HEK293T (cell line): Measurements from ENCODE around the gene R3HDML.

Experiments
- BHLHE40 ChIP-seq: fragments of 450-650 bp; IDR thresholded peaks from 2 replicates; pipeline ENCODE4 v1.6.1; 2016; ENCODE audit warnings: mild to moderate bottlenecking, moderate library complexity, borderline replicate concordance
- HDGF ChIP-seq: fragments of 450-650 bp; IDR thresholded peaks from 2 replicates; pipeline ENCODE4 v1.6.1; 2017; ENCODE audit warnings: antibody characterized with exemption, borderline replicate concordance
- L3MBTL2 ChIP-seq: fragments of 450-650 bp; conservative IDR thresholded peaks from 2 replicates; pipeline ENCODE4 v1.6.1; 2016; ENCODE audit warnings: mild to moderate bottlenecking
- NFRKB ChIP-seq: fragments of 450-650 bp; IDR thresholded peaks from 2 replicates; pipeline ENCODE4 v1.6.1; 2016; ENCODE audit warnings: mild to moderate bottlenecking, moderate library complexity
- TARDBP ChIP-seq: fragments of 450-650 bp; IDR thresholded peaks from 2 replicates; pipeline ENCODE4 v1.6.1; 2016

- no peak for TF ChIP-seq TARDBP
- no peak for TF ChIP-seq BHLHE40
- no peak for TF ChIP-seq NFRKB
- no peak for TF ChIP-seq HDGF
- no peak for TF ChIP-seq L3MBTL2
These were observed 8.3 kb downstream of the R3HDML start for GRCh38 chr20:44345147-44345546.
